HepG2 (cell line): ENCODE data around the gene GSTT2. TPM values are rescaled to one million over a fixed set of nuclear protein-coding genes. Genes with fewer than 3 reads are reported as not detected.

Experiments used
- ATAC-seq: fragments of 200-7000 bp; cut with Tn5 transposase; 3 replicates; pipeline ENCODE4 v1.9.1; 2020; ENCODE audit warnings: mild to moderate bottlenecking, moderate library complexity
- BruUV-seq: library from RNA; stranded (reverse); fragments of 400-500 nt; replicated peaks from 2 replicates; lab custom pipeline; 2021; lab: Mats Ljungman, UMichigan
- CTCF ChIA-PET: fragments of 300-600 bp; formaldehyde crosslinking; extraction: SDS; loops from one replicate; lab custom pipeline; 2021; ENCODE audit warnings: low total read pairs, inconsistent platforms, low intra/inter-chr PET ratio; lab: Yijun Ruan, JAX
- POLR2A ChIA-PET: fragments of 350-600 bp; sonication (Branson Sonifier 250); formaldehyde crosslinking; loops from one replicate; lab custom pipeline; 2020; ENCODE audit warnings: antibody characterized with exemption, inconsistent platforms; lab: Yijun Ruan, JAX
- DNase-seq: peaks from one replicate; pipeline ENCODE4 v3.0.0-alpha.2; 2015; ENCODE audit warnings: low spot score
- FAIRE-seq: peaks from 3 replicates; lab custom pipeline; 2011; peaks lifted over from hg19 to GRCh38; lab: Jason Lieb, UNC
- H2AFZ ChIP-seq: one replicate; pipeline ENCODE4 v1.6.1; 2011; ENCODE audit warnings: low read length, inconsistent platforms
- H3K27ac ChIP-seq: fragments of 300-600 bp; 3 replicates; pipeline ENCODE4 v1.8.0; 2011; ENCODE audit warnings: mixed run types, mild to moderate bottlenecking, mixed read lengths, low read length, inconsistent platforms; ENCODE audit not compliant: insufficient read depth; ENCODE audit errors: extremely low read length
- H3K27me3 ChIP-seq, 2 experiments: fragments of 200-600 bp in 1 of 2; 2 replicates in 1 of 2; 3 replicates in 1 of 2; pipeline versions ENCODE4 v1.6.0 to v1.8.0; 2011; ENCODE audit warnings: low read length in 2 of 2, mild to moderate bottlenecking in 2 of 2, moderate library complexity in 2 of 2, inconsistent platforms in 1 of 2; ENCODE audit not compliant: insufficient read depth in 2 of 2, control insufficient read depth in 1 of 2
- H3K36me3 ChIP-seq, 2 experiments: fragments of 200-600 bp in 1 of 2; replicated peaks in 1 of 2; 2 replicates in 1 of 2; 3 replicates in 1 of 2; pipeline versions ENCODE4 v1.5.1 to v1.8.0; 2011; ENCODE audit warnings: low read length in 2 of 2, inconsistent platforms in 1 of 2; ENCODE audit not compliant: insufficient read depth in 2 of 2, control insufficient read depth in 1 of 2
- H3K4me1 ChIP-seq: 2 replicates; pipeline ENCODE4 v1.5.1; 2012; ENCODE audit warnings: low read length, inconsistent platforms; ENCODE audit not compliant: insufficient read depth
- H3K4me2 ChIP-seq: 2 replicates; pipeline ENCODE4 v1.6.0; 2011; ENCODE audit warnings: low read depth, low read length, inconsistent platforms
- H3K4me3 ChIP-seq, 3 experiments: fragments of 200-600 bp in 1 of 3; sonication (generic), shearing (Covaris generic) in 1 of 3; replicated peaks in 1 of 3; 2 replicates each; pipeline ENCODE4 v1.5.1; 2011 to 2016; ENCODE audit warnings: low read length in 3 of 3, inconsistent platforms in 2 of 3, low read depth in 2 of 3, mild to moderate bottlenecking in 2 of 3, control low read depth in 1 of 3, mixed read lengths in 1 of 3; ENCODE audit not compliant: insufficient read depth in 1 of 3
- H3K79me2 ChIP-seq: one replicate; pipeline ENCODE4 v1.6.1; 2011; ENCODE audit warnings: low read length, inconsistent platforms; ENCODE audit not compliant: insufficient read depth
- H3K9ac ChIP-seq: 2 replicates; pipeline ENCODE4 v1.6.0; 2011; ENCODE audit warnings: mild to moderate bottlenecking, low read depth, low read length, inconsistent platforms; ENCODE audit not compliant: insufficient read depth
- H3K9me3 ChIP-seq: 2 replicates; pipeline ENCODE4 v1.5.1; 2012; ENCODE audit warnings: mild to moderate bottlenecking, low read length
- H4K20me1 ChIP-seq: 2 replicates; pipeline ENCODE4 v1.6.0; 2011; ENCODE audit warnings: inconsistent platforms, mild to moderate bottlenecking, low read length, moderate library complexity; ENCODE audit not compliant: insufficient read depth
- BRD4 ChIP-seq: sonication (generic); formaldehyde crosslinking; IDR thresholded peaks from 2 replicates; pipeline ENCODE4 v1.4.0; 2020; ENCODE audit warnings: missing genetic modification reagents
- EHMT2 ChIP-seq: fragments of 200-600 bp; sonication (generic); IDR thresholded peaks from 2 replicates; pipeline ENCODE4 v1.7.0; 2017; ENCODE audit warnings: antibody characterized with exemption, low read depth, low read length, borderline replicate concordance
- ELF3 ChIP-seq: IDR thresholded peaks from 2 replicates; pipeline ENCODE4 v1.6.1; 2016; ENCODE audit warnings: missing genetic modification reagents, missing compliant biosample characterization
- LCORL ChIP-seq, 2 experiments: fragments of 450-650 bp in 1 of 2; sonication (generic) in 1 of 2; formaldehyde crosslinking in 1 of 2; IDR thresholded peaks; 2 replicates each; pipeline versions ENCODE4 v1.5.0 to v1.6.1; 2017 to 2020; ENCODE audit warnings: antibody characterized with exemption in 1 of 2, missing genetic modification reagents in 1 of 2
- SMARCC2 ChIP-seq: fragments of 450-650 bp; IDR thresholded peaks from 2 replicates; pipeline ENCODE4 v1.6.1; 2017; ENCODE audit warnings: antibody characterized with exemption, mild to moderate bottlenecking
- ZNF629 ChIP-seq: sonication (generic); formaldehyde crosslinking; conservative IDR thresholded peaks from 2 replicates; pipeline ENCODE4 v1.5.0; 2020; ENCODE audit warnings: missing genetic modification reagents
- in situ Hi-C: cut with HindIII; loops from 2 replicates; pipeline ENCODE4 v1.10.0; 2017; ENCODE audit warnings: low pct_unique_long_range_greater_than_20kb; ENCODE audit not compliant: extremely low pct_ligation_motif_present
- intact Hi-C: fragments of 100-400 bp; cut with micrococcal nuclease; formaldehyde crosslinking; loops from one replicate; pipeline ENCODE4 v1.10.0; 2022; ENCODE audit not compliant: unreplicated experiment
- polyA plus RNA-seq, 8 experiments: library from polyadenylated mRNA; depleted of rRNA in 3 of 8; stranded (reverse) in 7 of 8; unstranded in 1 of 8; fragments of >200 nt; fragmentation: Illumina TruSeq in 4 of 8; extraction: Trizol in 4 of 8; gene quantifications; 2 replicates each; pipeline versions ENCODE4 v1.2.1 to v1.2.3, GENCODE V29; 2011 to 2016; ENCODE audit warnings: low read depth in 4 of 8, missing spikeins in 1 of 8, mixed read lengths in 1 of 8; ENCODE audit not compliant: insufficient read depth in 1 of 8
- total RNA-seq, 5 experiments: library from RNA; depleted of rRNA; stranded (reverse); fragments of >200 nt; fragmentation: Illumina TruSeq; extraction: Trizol; gene quantifications; 2 replicates each; pipeline ENCODE4 v1.2.3, GENCODE V29; 2016; ENCODE audit warnings: low read depth in 1 of 5

GSTT2 gene
- total and polyA plus RNA-seq, 2 of the 13 experiments (the other 11 are each of a cell fraction or from before 2014, with no cell fraction given) = not detected

- H3K4me1 ChIP-seq = peaks cover 23% of the 10 kb centered on the region
- no peak overlapping the region for H2AFZ ChIP-seq
- H4K20me1 ChIP-seq = 0 out of 2 replicates have a peak, but pooled peaks cover 2% of the 10 kb centered on the region
- H3K27ac ChIP-seq = no peak overlapping the region
- TF ChIP-seq ZNF629 (CRISPR knock-in tag) = peak; percentile 64
- no peak for TF ChIP-seq SMARCC2
- TF ChIP-seq EHMT2 = no peak
- TF ChIP-seq ELF3 (CRISPR knock-in tag) = no peak
- TF ChIP-seq BRD4 (CRISPR knock-in tag) = no peak
- no peak for TF ChIP-seq LCORL (IDR thresholded peaks at IDR 0.05)
- TF ChIP-seq LCORL (CRISPR knock-in tag; IDR thresholded peaks at IDR 0.05) = no peak
- H3K36me3 ChIP-seq = peaks cover 1 to 16% of the 10 kb centered on the region in 2 experiments
- in situ Hi-C loops (no loop called here), intact Hi-C loops (no loop called here)
- FAIRE-seq (no peak), ATAC-seq (no peak), DNase-seq (no peak)
- H3K4me3 ChIP-seq = no peak overlapping the region
- BruUV-seq = no TSS peak
- no peak overlapping the region for H3K4me2 ChIP-seq
- CTCF ChIA-PET = no interaction called here
- H3K27me3 ChIP-seq = no peaks in the 10 kb centered on the region
- H3K9ac ChIP-seq = no peak overlapping the region
- peaks cover 98% of the 10 kb centered on the region for H3K79me2 ChIP-seq
- POLR2A ChIA-PET = no interaction called here
- no peaks in the 10 kb centered on the region for H3K9me3 ChIP-seq
Measured at GRCh38 chr22:24030186-24030702, 50.3 kb downstream of the GSTT2 start.

Other genes with a start within 250 kb of the GSTT2 start
- 3.6 and 4.0 TPM in 2 replicates for gene ZNF70, start 229.0 kb upstream of the GSTT2 start, total RNA-seq (2016; rRNA removed; fragmentation: Illumina TruSeq; extraction: Trizol)
- gene ZNF70, start 229.0 kb upstream of the GSTT2 start, polyA plus RNA-seq (2011; rRNA removed) = 0.62 and 0.93 TPM in 2 replicates
- not detected in 2 replicates for gene VPREB3, start 225.7 kb upstream of the GSTT2 start, total RNA-seq (2016; rRNA removed; fragmentation: Illumina TruSeq; extraction: Trizol)
- 0.22 and 0.35 TPM in 2 replicates for gene VPREB3, start 225.7 kb upstream of the GSTT2 start, polyA plus RNA-seq (2011; rRNA removed)
- gene C22orf15, start 217.1 kb upstream of the GSTT2 start, total RNA-seq (2016; rRNA removed; fragmentation: Illumina TruSeq; extraction: Trizol) = not detected in 2 replicates
- gene C22orf15, start 217.1 kb upstream of the GSTT2 start, polyA plus RNA-seq (2011; rRNA removed) = 0.07 TPM in 1 of 2 replicates, not detected in the other
- 59.1 and 62.8 TPM in 2 replicates for gene CHCHD10, start 212.2 kb upstream of the GSTT2 start, total RNA-seq (2016; rRNA removed; fragmentation: Illumina TruSeq; extraction: Trizol)
- gene CHCHD10, start 212.2 kb upstream of the GSTT2 start, polyA plus RNA-seq (2011; rRNA removed) = 37.0 and 60.2 TPM in 2 replicates
- gene MMP11, start 207.3 kb upstream of the GSTT2 start, total RNA-seq (2016; rRNA removed; fragmentation: Illumina TruSeq; extraction: Trizol) = 2.7 and 8.9 TPM in 2 replicates
- gene MMP11, start 207.3 kb upstream of the GSTT2 start, polyA plus RNA-seq (2011; rRNA removed) = 28.6 and 88.6 TPM in 2 replicates
- gene SMARCB1, start 193.2 kb upstream of the GSTT2 start, total RNA-seq (2016; rRNA removed; fragmentation: Illumina TruSeq; extraction: Trizol) = 74.0 and 75.8 TPM in 2 replicates
- gene SMARCB1, start 193.2 kb upstream of the GSTT2 start, polyA plus RNA-seq (2011; rRNA removed) = 150 and 166 TPM in 2 replicates
- gene DERL3, start 141.1 kb upstream of the GSTT2 start, total RNA-seq (2016; rRNA removed; fragmentation: Illumina TruSeq; extraction: Trizol) = not detected in 2 replicates
- gene DERL3, start 141.1 kb upstream of the GSTT2 start, polyA plus RNA-seq (2011; rRNA removed) = not detected in 2 replicates
- gene SLC2A11, start 122.3 kb upstream of the GSTT2 start, total RNA-seq (2016; rRNA removed; fragmentation: Illumina TruSeq; extraction: Trizol) = 8.9 and 15.2 TPM in 2 replicates
- gene SLC2A11, start 122.3 kb upstream of the GSTT2 start, polyA plus RNA-seq (2011; rRNA removed) = 15.4 and 18.6 TPM in 2 replicates
- 537 and 634 TPM in 2 replicates for gene MIF, start 85.8 kb upstream of the GSTT2 start, total RNA-seq (2016; rRNA removed; fragmentation: Illumina TruSeq; extraction: Trizol)
- gene MIF, start 85.8 kb upstream of the GSTT2 start, polyA plus RNA-seq (2011; rRNA removed) = 675 and 735 TPM in 2 replicates
- 0.53 and 1.5 TPM in 2 replicates for gene GSTT2B, start 18.9 kb upstream of the GSTT2 start, total RNA-seq (2016; rRNA removed; fragmentation: Illumina TruSeq; extraction: Trizol)
- gene GSTT2B, start 18.9 kb upstream of the GSTT2 start, polyA plus RNA-seq (2011; rRNA removed) = 3.6 and 3.9 TPM in 2 replicates
- 0.31 TPM in 1 of 2 replicates, not detected in the other for gene DDTL, start 13.2 kb upstream of the GSTT2 start, total RNA-seq (2016; rRNA removed; fragmentation: Illumina TruSeq; extraction: Trizol)
- 0.07 TPM in 1 of 2 replicates, not detected in the other for gene DDTL, start 13.2 kb upstream of the GSTT2 start, polyA plus RNA-seq (2011; rRNA removed)
- gene DDT, start 5.7 kb upstream of the GSTT2 start, total RNA-seq (2016; rRNA removed; fragmentation: Illumina TruSeq; extraction: Trizol) = 120 and 143 TPM in 2 replicates
- gene DDT, start 5.7 kb upstream of the GSTT2 start, polyA plus RNA-seq (2011; rRNA removed) = 159 and 181 TPM in 2 replicates
- gene GSTT4, start 25.3 kb downstream of the GSTT2 start, total RNA-seq (2016; rRNA removed; fragmentation: Illumina TruSeq; extraction: Trizol) = 0.18 and 0.62 TPM in 2 replicates
- 0.59 and 0.63 TPM in 2 replicates for gene GSTT4, start 25.3 kb downstream of the GSTT2 start, polyA plus RNA-seq (2011; rRNA removed)
- gene CABIN1, start 31.2 kb downstream of the GSTT2 start, total RNA-seq (2016; rRNA removed; fragmentation: Illumina TruSeq; extraction: Trizol) = 51.3 and 61.3 TPM in 2 replicates
- 10.2 and 12.0 TPM in 2 replicates for gene CABIN1, start 31.2 kb downstream of the GSTT2 start, polyA plus RNA-seq (2011; rRNA removed)
- gene SUSD2, start 201.4 kb downstream of the GSTT2 start, total RNA-seq (2016; rRNA removed; fragmentation: Illumina TruSeq; extraction: Trizol) = 0.94 and 2.1 TPM in 2 replicates
- 11.0 and 12.7 TPM in 2 replicates for gene SUSD2, start 201.4 kb downstream of the GSTT2 start, polyA plus RNA-seq (2011; rRNA removed)